IMR-90 (cell line): Measurements from ENCODE around the gene ZSCAN5A. TPM values are rescaled to one million over a fixed set of nuclear protein-coding genes. Genes with fewer than 3 reads are reported as not detected.

Source experiments
- ATAC-seq: fragments of 200-7000 bp; cut with Tn5 transposase; 2 replicates; pipeline ENCODE4 v1.9.1; 2020; ENCODE audit warnings: low read depth, mild to moderate bottlenecking, moderate library complexity
- BruUV-seq: library from RNA; stranded (reverse); fragments of 400-500 nt; replicated peaks from 2 replicates; lab custom pipeline; 2021; lab: Mats Ljungman, UMichigan
- CTCF ChIA-PET: fragments of 300-600 bp; formaldehyde crosslinking; extraction: SDS; loops from one replicate; lab custom pipeline; 2021; ENCODE audit warnings: antibody characterized with exemption; lab: Yijun Ruan, JAX
- POLR2A ChIA-PET: fragments of 300-600 bp; sonication (Branson Sonifier 250); formaldehyde crosslinking; loops from one replicate; lab custom pipeline; 2022; ENCODE audit warnings: antibody characterized with exemption; ENCODE audit not compliant: unreplicated experiment; lab: Charles Lee
- DNase-seq: peaks from one replicate; pipeline ENCODE4 v3.0.0; 2013
- H2AFZ ChIP-seq: replicated peaks from 2 replicates; pipeline ENCODE3; 2013; ENCODE audit warnings: low read length, mild to moderate bottlenecking; ENCODE audit not compliant: poor library complexity
- H2AK5ac ChIP-seq: 2 replicates; pipeline ENCODE4 v1.6.1; 2013; ENCODE audit warnings: low read depth, low read length, inconsistent platforms
- H2AK9ac ChIP-seq: replicated peaks from 2 replicates; pipeline ENCODE3; 2013; ENCODE audit warnings: mild to moderate bottlenecking, low read depth, low read length, moderate library complexity; ENCODE audit not compliant: poor library complexity
- H2BK120ac ChIP-seq: 2 replicates; pipeline ENCODE4 v1.6.1; 2013; ENCODE audit warnings: low read depth, low read length, inconsistent platforms
- H2BK15ac ChIP-seq: 3 replicates; pipeline ENCODE4 v1.6.1; 2013; ENCODE audit warnings: low read depth, low read length, inconsistent platforms
- H2BK20ac ChIP-seq: 2 replicates; pipeline ENCODE4 v1.6.1; 2013; ENCODE audit warnings: low read depth, mild to moderate bottlenecking, inconsistent platforms, low read length, moderate library complexity
- H2BK5ac ChIP-seq: 2 replicates; pipeline ENCODE4 v1.6.1; 2013; ENCODE audit warnings: mild to moderate bottlenecking, low read depth, low read length, inconsistent platforms; ENCODE audit not compliant: poor library complexity, severe bottlenecking
- H3K14ac ChIP-seq: replicated peaks from 2 replicates; pipeline ENCODE4 v1.6.1; 2013; ENCODE audit warnings: low read depth, low read length, inconsistent platforms
- H3K18ac ChIP-seq: 2 replicates; pipeline ENCODE4 v1.6.1; 2013; ENCODE audit warnings: low read depth, low read length, control low read depth
- H3K23ac ChIP-seq: 2 replicates; pipeline ENCODE4 v1.6.1; 2013; ENCODE audit warnings: low read depth, low read length, inconsistent platforms
- H3K27ac ChIP-seq: 2 replicates; pipeline ENCODE4 v1.5.1; 2013; ENCODE audit warnings: mild to moderate bottlenecking, control low read depth, low read length; ENCODE audit not compliant: insufficient read depth
- H3K27me3 ChIP-seq: 2 replicates; pipeline ENCODE4 v1.6.1; 2013; ENCODE audit warnings: low read length; ENCODE audit not compliant: control insufficient read depth, insufficient read depth
- H3K36me3 ChIP-seq: 2 replicates; pipeline ENCODE4 v1.6.1; 2013; ENCODE audit warnings: low read length, mixed read lengths; ENCODE audit not compliant: control insufficient read depth, insufficient read depth
- H3K4ac ChIP-seq: 2 replicates; pipeline ENCODE4 v1.6.1; 2013; ENCODE audit warnings: low read depth, low read length, inconsistent platforms
- H3K4me1 ChIP-seq: 2 replicates; pipeline ENCODE4 v1.6.1; 2013; ENCODE audit warnings: low read length, mixed read lengths; ENCODE audit not compliant: control insufficient read depth, insufficient read depth
- H3K4me2 ChIP-seq: 2 replicates; pipeline ENCODE4 v1.6.1; 2013; ENCODE audit warnings: low read depth, mild to moderate bottlenecking, control low read depth, low read length, moderate library complexity
- H3K4me3 ChIP-seq: 2 replicates; pipeline ENCODE4 v1.5.1; 2013; ENCODE audit warnings: low read depth, mild to moderate bottlenecking, control low read depth, low read length, moderate library complexity; ENCODE audit not compliant: insufficient read depth
- H3K56ac ChIP-seq: 2 replicates; pipeline ENCODE4 v1.6.1; 2013; ENCODE audit warnings: low read length, inconsistent platforms; ENCODE audit not compliant: insufficient read depth; ENCODE audit errors: extremely low read depth
- H3K79me1 ChIP-seq, 2 experiments: 2 replicates each; pipeline ENCODE4 v1.6.1; 2013; ENCODE audit warnings: low read length in 2 of 2, inconsistent platforms in 1 of 2, low read depth in 1 of 2
- H3K9ac ChIP-seq: 2 replicates; pipeline ENCODE4 v1.6.1; 2013; ENCODE audit warnings: low read depth, low read length, control low read depth
- H3K9me1 ChIP-seq: 2 replicates; pipeline ENCODE4 v1.6.1; 2013; ENCODE audit warnings: low read length, inconsistent platforms; ENCODE audit not compliant: insufficient read depth
- H3K9me3 ChIP-seq: 2 replicates; pipeline ENCODE4 v1.6.1; 2013; ENCODE audit warnings: low read length; ENCODE audit not compliant: control insufficient read depth, insufficient read depth
- H4K20me1 ChIP-seq: 2 replicates; pipeline ENCODE4 v1.6.1; 2013; ENCODE audit warnings: low read length, inconsistent platforms; ENCODE audit not compliant: insufficient read depth
- H4K5ac ChIP-seq: 2 replicates; pipeline ENCODE4 v1.6.1; 2013; ENCODE audit warnings: mild to moderate bottlenecking, low read depth, low read length, control low read depth
- H4K8ac ChIP-seq, 2 experiments: 2 replicates each; pipeline ENCODE4 v1.6.1; 2013; ENCODE audit warnings: low read depth in 2 of 2, low read length in 2 of 2, control low read depth in 1 of 2, inconsistent platforms in 1 of 2
- H4K91ac ChIP-seq: 2 replicates; pipeline ENCODE4 v1.6.1; 2013; ENCODE audit warnings: low read depth, low read length, inconsistent platforms; ENCODE audit not compliant: insufficient read depth
- BHLHE40 ChIP-seq: fragments of 150-350 bp; IDR thresholded peaks from 2 replicates; pipeline ENCODE4 v1.6.1; 2016; ENCODE audit warnings: mild to moderate bottlenecking, low read depth, low read length
- CEBPB ChIP-seq: IDR thresholded peaks from 2 replicates; pipeline ENCODE4 v1.6.1; 2012; ENCODE audit warnings: low read depth, low read length, improper control_type of control experiment
- CHD1 ChIP-seq: IDR thresholded peaks from 2 replicates; pipeline ENCODE4 v1.6.1; 2012; ENCODE audit warnings: low read depth, low read length, improper control_type of control experiment
- MAFK ChIP-seq: IDR thresholded peaks from 2 replicates; pipeline ENCODE4 v1.6.1; 2012; ENCODE audit warnings: low read depth, low read length, improper control_type of control experiment
- MXI1 ChIP-seq: IDR thresholded peaks from 2 replicates; pipeline ENCODE4 v1.6.1; 2012; ENCODE audit warnings: low read depth, mild to moderate bottlenecking, low read length, moderate library complexity, borderline replicate concordance
- POLR2A ChIP-seq: IDR thresholded peaks from 2 replicates; pipeline ENCODE4 v1.6.1; 2012; ENCODE audit warnings: mild to moderate bottlenecking, low read depth, low read length
- RAD21 ChIP-seq: IDR thresholded peaks from 2 replicates; pipeline ENCODE4 v1.6.1; 2012; ENCODE audit warnings: low read length, improper control_type of control experiment
- SMC3 ChIP-seq: fragments of 150-350 bp; IDR thresholded peaks from 2 replicates; pipeline ENCODE4 v1.6.1; 2016; ENCODE audit warnings: low read depth, mild to moderate bottlenecking, antibody characterized with exemption, low read length, moderate library complexity
- WGBS, 2 experiments: methylation state at CpG; one replicate each; pipeline versions ENCODE4 v1.1.5 to v1.1.7; 2013; ENCODE audit warnings: missing lambda C conversion rate in 2 of 2; ENCODE audit not compliant: insufficient read length in 1 of 2; ENCODE audit errors: extremely low coverage in 2 of 2; 5-methylcytosine and 5-hydroxymethylcytosine counted together
- dilution Hi-C: fragments of 300-500 bp; cut with HindIII; formaldehyde crosslinking; loops from one replicate; pipeline ENCODE4 v1.14.3; 2018; ENCODE audit warnings: low sequenced_read_pairs; ENCODE audit not compliant: unreplicated experiment
- in situ Hi-C: fragments of 300-500 bp; cut with MboI; formaldehyde crosslinking; loops from 3 replicates; pipeline ENCODE4 v1.14.3; 2019; ENCODE audit warnings: low sequenced_read_pairs, inconsistent platforms, mixed read lengths
- intact Hi-C: fragments of 100-400 bp; cut with micrococcal nuclease; formaldehyde crosslinking; loops from 2 replicates; pipeline ENCODE4 v1.10.0; 2022
- polyA plus RNA-seq, 3 experiments: library from polyadenylated mRNA; depleted of rRNA; stranded (reverse); fragments of >200 nt; gene quantifications; 2 replicates each; pipeline ENCODE4 v1.2.3, GENCODE V29; 2012; ENCODE audit warnings: low replicate concordance in 1 of 3
- total RNA-seq: library from RNA; depleted of rRNA; stranded (reverse); fragments of >200 nt; gene quantifications from 2 replicates; pipeline ENCODE4 v1.2.3, GENCODE V29; 2012
- TF ChIP-seq, protein P1 (sequence below): conservative IDR thresholded peaks from 2 replicates; pipeline ENCODE4 v1.5.1; 2012; ENCODE audit warnings: mild to moderate bottlenecking, low read depth, low read length, improper control_type of control experiment

ZSCAN5A gene
- total and polyA plus RNA-seq, 2 of the 4 experiments (the other 2 are of a cell fraction): 4.3 to 5.0 TPM

DNA sequence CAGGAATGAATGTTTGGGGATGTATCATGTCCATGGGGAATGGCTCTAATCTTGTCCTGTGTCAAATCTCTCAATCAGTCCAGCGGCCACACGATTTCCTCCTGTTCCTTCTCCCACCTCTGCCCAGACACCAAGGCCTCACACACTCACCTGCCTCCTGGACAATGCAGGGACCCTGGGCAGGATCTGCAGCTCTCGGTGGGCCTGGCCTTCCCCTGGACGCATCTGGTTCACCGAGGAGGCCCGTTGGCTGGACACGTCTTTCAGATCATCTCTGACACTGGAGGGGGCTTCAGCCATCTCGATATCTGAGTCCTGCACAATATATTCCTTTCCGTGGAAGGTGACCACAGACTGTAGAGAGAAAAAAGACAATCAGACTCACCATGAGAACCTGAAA lies 91.2 kb downstream of the ZSCAN5A start:
- H3K14ac ChIP-seq: no peak overlapping the region
- no peak overlapping the region for H4K8ac ChIP-seq
- no peak overlapping the region for H2BK120ac ChIP-seq
- no peaks in the 10 kb centered on the region for H3K79me1 ChIP-seq
- H3K27me3 ChIP-seq: no peaks in the 10 kb centered on the region
- H3K4me3 ChIP-seq: no peak overlapping the region
- DNase-seq (no peak), ATAC-seq (no peak)
- no peak overlapping the region for H2AK9ac ChIP-seq
- 80% methylated on average over 7 of the region's 9 CpGs; no CpG with 5 or more reads in 1 of the 2 experiments for WGBS, 2 experiments
- no peak overlapping the region for H4K5ac ChIP-seq
- dilution Hi-C loops: no loop called here
- no peak overlapping the region for H2AK5ac ChIP-seq
- ChIA-PET CTCF (no interaction called here), POLR2A (no interaction called here)
- H3K18ac ChIP-seq: no peak overlapping the region
- no peak overlapping the region for H4K91ac ChIP-seq
- H3K36me3 ChIP-seq: no peaks in the 10 kb centered on the region
- no peak overlapping the region for H3K9ac ChIP-seq
- intact Hi-C loops: no loop called here
- H2BK5ac ChIP-seq: no peak overlapping the region
- no peak overlapping the region for H2BK20ac ChIP-seq
- no peak overlapping the region for H2AFZ ChIP-seq
- no peaks in the 10 kb centered on the region for H3K4me1 ChIP-seq
- H3K23ac ChIP-seq: no peak overlapping the region
- H3K9me3 ChIP-seq: peaks cover 5% of the 10 kb centered on the region; the same call in 1 of the 2 replicates
- H3K27ac ChIP-seq: no peak overlapping the region
- no peak overlapping the region for H2BK15ac ChIP-seq
- no peak overlapping the region for H3K4ac ChIP-seq
- no peak overlapping the region for H3K4me2 ChIP-seq
- no peak overlapping the region for H3K56ac ChIP-seq
- no peaks in the 10 kb centered on the region for H4K20me1 ChIP-seq
- in situ Hi-C loops: no loop called here
- H3K9me1 ChIP-seq: no peaks in the 10 kb centered on the region
- no TSS peak for BruUV-seq
- no peak for TF ChIP-seq CHD1
- no peak for TF ChIP-seq POLR2A
- no peak for TF ChIP-seq RAD21
- no peak for TF ChIP-seq MXI1
- TF ChIP-seq MAFK: no peak
- TF ChIP-seq CEBPB: no peak
- no peak for TF ChIP-seq BHLHE40
- TF ChIP-seq, protein P1, sequence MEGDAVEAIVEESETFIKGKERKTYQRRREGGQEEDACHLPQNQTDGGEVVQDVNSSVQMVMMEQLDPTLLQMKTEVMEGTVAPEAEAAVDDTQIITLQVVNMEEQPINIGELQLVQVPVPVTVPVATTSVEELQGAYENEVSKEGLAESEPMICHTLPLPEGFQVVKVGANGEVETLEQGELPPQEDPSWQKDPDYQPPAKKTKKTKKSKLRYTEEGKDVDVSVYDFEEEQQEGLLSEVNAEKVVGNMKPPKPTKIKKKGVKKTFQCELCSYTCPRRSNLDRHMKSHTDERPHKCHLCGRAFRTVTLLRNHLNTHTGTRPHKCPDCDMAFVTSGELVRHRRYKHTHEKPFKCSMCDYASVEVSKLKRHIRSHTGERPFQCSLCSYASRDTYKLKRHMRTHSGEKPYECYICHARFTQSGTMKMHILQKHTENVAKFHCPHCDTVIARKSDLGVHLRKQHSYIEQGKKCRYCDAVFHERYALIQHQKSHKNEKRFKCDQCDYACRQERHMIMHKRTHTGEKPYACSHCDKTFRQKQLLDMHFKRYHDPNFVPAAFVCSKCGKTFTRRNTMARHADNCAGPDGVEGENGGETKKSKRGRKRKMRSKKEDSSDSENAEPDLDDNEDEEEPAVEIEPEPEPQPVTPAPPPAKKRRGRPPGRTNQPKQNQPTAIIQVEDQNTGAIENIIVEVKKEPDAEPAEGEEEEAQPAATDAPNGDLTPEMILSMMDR: no peak
- TF ChIP-seq SMC3: no peak
